ENCODE data around the gene SETD3.

Gene SETD3

DNA sequence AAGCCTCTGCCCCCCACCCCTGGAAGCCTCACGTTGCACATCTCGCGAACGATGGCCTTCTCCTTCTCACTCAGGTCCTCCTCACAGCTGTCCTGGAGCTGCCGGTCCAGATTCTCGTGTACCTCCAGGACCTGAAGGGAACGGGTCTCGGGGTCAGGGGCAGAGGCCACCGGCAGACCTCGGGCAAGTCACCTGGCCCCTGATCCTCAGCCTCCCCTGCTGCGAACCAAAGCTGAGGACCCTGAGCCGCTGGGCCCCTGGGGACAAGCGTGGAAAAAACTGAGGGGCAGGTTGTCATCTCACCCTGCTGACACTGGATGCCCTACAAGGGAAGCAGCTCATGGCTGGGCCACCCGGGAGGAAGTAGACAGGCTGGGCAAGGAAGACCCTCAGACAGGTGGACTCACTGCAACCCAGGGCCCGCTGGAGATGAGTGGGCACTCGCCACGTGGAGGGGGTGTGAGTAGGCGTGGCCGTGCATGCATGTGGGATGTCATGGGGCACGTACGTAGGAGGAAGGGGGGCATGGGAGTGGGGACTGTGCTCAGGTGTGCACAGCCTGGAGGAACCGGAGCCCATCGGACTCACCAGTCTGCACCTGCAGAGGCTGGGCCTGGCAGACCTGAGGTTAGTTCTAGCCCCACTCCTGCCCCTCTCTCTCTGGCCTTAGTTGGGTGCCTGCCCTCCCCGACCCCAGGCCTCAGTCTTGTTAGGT is 35.7 kb upstream of the SETD3 start:
- no peak for DNase-seq

DNA sequence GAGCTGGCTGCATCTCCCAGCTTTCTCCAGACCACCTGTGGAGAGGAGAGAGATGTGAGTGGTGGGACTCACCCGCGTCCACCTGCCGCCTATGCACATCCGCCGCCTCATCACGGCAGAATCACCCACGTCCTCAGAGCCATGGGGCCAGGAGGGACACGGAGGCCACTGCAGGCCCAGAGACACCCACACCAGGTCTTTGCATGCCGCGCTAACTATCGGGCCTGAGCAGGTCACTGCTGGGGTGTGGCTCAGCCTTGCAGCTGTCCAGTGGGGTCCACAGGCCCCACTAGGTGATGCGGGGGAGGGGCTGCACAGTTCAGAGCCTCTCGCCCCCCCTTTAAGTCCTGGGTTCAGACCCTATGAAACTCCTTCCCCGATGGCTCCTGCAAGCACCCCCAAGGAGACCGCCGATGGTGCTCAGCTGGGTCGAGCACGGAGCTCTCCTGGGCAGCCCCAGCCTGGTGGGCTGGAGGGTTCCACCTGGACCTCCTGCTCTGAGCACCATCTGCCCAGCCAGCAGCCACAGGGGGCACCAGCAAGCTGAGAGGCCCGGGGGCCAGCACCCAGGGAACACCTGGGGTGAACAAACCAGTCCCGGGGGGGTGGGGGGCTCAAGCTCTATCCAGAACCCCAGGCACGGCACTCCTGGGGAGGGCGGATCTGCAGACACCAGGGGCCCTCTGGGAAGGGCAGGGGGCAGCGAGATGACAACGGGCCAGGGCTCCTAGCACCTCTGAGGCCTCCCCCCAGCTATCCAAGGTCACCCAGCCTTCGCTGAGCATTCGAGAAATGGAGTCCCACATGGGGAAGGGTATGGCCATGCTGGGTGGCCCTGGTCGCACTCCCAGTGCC is 34.9 kb upstream of the SETD3 start:
- DNase-seq: peak; percentile 21

DNA sequence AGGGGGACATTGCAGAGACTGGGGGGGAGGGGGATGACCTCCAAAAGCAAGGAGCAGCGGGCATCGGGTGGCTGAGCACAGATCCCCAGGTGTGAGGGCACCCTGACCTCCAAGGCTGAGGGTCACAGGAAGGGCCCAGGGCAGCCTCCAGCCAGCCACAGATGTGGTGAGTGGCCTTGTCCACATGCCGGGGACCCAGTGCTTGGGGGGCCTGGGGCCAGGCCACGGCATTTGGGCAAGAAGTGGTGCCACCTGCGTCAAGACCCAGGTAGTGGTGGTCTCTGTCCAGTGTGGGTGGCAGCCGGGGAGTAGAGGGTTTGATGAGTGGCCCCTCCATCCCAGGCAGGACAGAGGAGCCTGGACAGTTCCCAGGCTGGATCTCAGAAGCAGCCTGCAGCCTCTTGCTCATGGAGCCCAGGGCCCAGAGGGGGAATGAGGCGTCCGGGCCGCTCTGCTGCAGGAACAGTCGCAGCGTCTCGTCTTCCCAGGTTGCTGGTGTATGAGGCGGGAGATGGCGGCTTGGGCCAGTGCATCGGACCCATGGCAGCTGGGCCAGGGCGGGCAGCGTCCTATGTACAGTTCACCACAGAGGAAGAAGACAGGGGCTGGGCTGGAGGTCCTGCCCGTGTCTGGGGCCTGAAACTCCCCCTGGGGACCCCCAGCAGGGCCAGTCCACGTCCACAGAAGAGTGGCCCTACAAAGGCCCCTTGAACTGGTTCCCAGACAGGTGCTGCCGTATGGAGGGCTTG is 34.1 kb upstream of the SETD3 start:
- peak; percentile 18 for DNase-seq

DNA sequence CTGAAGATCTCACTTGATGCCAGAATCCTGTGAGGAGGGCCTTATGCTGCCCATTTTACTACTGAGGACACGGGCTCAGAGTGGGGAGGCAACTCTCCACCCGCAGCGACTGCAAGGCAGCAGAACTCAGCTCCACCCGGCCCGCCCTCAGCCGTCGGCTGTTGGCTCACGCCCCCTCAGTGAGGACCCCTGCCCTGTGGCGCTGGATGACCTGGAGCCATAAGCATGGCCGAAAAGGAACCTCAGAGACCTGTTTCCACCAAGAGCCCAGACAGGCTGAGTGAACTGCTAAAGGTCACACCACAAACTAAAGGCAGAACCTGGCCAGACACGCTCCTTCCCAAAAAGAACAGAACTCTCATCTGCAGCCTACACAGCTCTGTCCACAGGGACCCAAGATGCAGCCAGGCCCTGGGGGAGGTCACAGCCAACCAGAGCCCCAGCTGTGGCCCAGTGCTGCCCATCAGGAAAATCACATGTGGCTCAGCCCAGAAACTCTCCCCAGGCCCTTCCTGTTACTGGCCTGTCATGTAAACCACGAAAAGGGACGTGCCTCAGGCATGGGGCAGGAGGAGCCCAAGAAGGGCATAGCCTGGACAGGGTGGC is 33.4 kb upstream of the SETD3 start:
- DNase-seq: peak; percentile 19

DNA sequence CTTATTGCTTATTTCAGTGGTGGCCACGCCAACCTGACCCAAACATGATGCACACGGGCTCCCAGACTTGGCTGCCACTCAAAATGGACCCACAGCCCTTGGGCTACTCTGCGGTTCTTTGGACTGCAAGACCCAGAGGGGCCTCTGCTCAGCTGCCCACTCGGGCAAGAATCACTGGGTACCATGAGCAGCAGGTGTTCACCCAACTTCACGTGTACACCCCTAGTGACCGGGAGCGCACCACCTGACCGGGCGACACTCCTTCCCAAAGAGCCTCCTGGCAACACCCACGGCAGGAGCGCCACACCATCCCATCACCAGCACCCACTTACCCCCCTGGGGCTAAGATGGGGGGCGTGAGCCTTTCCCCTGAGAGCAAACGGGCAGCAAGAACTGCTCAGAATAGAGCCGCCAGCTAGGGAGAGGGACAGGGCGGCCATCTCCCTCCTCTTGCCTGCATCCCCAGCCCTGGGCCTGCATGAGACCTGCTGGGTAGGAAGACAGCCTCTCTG is 32.6 kb upstream of the SETD3 start:
- DNase-seq: no peak

DNA sequence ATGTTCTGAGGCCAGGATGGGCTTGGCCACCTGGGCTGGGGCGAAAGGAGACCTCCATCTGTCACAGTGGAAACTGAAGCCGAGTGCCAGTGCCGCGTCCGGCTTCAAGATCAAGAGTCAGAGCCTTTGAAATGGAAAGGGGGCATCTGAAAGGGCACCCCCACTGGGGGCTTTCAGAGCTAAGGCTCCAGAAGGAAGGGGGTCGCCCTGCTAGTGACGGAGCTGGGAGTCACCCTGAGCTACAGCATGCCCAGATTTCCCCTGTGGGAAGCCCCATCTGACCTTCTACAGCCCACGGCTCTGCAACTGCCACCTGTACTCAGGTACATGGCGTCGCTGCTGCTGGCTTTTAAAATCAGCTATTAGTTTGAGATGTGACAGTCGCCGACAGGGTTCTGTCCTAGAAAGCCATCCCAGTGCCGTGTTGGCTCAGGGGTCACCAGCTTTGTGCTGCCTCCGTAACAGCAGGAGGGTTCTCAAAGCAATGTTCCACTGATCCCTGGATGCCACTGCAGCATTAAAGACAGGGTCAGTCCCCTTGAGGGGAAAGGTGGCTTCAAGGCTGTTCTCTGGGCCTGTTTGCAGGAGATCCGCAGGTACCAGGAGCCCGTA is 32.0 kb upstream of the SETD3 start:
- no peak for DNase-seq

DNA sequence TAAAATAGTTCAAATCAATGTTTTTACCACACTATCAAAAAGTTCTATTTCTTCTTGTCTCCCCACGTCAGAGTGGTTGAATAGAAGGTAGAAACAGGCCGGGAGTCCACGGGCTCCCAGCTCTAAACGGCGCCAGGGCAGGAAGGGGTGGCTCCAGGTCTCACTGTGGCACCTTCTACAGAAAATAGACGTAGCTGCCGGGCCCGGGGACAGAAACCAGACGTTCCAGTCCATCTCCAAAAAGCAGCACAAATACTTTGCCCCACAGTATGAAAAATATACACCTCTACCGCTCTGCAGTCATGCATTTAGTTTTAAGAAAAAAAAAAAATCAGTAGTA is 31.4 kb upstream of the SETD3 start:
- no peak for DNase-seq

DNA sequence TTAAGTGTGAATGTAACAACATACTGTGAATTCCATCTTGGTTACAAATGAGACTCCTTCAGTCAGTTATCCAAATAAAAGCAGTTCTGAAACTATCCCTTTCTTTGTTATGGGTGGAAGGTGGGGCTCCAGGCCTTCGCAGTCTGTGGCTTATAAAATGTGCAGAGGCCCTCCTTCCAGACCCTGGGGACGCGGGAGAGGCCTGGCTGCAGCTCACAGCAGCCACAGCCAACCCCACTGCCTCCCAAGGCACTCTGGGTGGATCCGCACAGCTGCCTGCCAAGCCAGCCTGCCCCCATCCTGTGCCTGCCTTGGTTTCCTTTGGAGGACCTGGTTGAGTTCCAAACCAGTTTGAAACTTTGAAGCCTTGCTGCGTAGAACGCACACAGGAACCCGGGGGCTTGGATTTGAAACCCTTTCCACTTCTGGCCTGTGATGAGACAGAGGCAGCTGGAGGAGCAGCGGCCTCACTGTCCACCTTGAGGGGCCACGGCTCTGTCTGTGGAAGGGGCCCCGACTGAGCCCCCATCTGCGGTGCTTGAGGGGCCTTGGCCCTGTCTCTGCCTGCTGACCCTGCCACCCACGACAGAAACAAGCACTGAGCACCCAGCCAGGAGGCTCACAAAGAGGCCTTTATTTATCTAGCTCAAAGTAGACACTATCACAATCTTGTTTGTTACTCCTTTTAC is 30.9 kb upstream of the SETD3 start:
- DNase-seq: peak; percentile 60

DNA sequence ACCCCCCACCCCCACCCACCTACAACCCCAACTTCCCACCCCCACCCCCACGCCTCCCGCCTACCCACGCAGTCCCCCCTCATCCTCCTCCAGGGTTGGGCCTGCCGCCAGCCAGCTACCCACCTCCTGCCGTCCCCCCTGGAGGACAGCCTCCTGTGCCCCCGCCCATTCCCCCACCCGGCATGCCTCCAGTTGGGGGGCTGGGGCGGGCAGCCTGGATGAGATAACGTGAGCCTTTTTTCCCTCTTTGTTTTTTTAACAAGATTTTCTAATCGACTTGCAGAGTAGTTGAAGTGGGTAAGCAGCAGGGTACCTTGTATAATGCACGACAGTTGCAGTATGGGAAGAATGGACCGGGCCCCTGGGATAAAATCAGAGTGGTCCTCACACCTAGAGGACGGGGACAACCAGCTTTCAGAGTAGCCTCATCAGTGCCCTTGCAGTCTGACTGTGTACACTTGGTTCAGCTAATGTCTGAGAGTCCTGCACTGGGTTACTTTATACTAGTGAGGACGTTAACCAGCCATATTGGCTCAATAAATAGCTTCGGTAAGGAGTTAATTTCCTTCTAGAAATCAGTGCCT is 30.0 kb upstream of the SETD3 start:
- no peak for DNase-seq

DNA sequence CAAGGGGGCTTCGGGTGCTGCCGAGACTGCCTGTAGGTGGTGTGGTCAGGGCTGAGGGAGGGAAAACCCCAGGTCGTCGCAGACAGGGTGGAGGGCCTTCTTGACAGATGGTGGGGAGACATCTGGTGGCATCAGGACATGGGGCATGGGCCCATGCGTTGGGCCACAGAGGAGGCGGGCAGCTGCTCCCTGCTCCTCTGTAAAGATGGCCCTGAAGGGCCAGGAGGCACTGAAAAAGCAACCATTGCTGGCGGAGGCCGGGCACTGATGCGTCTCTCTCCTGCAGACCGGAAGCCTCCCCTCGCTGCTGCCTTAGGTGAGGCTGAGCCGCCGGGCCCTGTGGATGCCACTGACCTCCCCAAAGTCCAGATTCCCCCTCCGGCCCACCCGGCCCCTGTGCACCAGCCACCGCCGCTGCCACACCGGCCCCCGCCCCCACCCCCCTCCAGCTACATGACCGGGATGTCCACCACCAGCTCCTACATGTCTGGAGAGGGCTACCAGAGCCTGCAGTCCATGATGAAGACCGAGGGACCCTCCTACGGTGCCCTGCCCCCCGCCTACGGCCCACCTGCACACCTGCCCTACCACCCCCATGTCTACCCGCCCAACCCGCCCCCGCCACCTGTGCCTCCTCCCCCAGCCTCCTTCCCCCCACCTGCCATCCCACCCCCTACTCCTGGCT is 29.4 kb upstream of the SETD3 start:
- DNase-seq: no peak

DNA sequence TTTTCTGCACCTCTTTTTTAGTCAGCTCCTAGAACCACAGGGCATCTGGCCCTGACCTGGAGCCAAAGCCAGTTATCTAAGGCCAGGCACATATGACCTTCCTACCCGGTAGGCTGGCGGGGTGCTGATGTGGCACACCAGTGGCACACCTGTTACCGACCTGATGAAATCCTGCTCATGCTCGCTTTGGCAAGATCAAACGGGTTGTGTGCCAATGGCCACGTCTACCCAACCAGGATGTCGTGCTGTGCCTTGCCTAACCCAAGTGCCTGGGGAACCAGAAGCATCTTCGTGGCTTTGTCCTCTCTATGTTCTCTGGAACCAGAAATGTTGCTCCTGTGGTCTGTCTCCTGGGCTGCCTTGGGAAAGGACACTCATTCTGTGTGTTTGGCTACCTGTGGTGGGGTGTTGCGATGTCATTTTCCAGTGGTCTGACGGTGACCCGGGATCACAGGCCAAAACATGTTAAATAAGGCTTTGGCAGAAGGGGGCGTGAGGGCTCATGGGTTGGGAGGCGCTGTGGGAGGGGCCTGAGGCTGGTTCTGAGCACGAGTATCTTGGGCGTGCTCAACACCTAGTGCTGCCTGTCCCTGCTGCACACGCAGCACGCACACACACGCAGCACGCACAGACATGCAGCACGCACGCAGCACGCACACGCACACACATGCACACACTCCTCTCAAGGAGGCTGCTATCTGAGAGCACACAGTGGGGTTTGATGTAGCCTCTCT is 28.4 kb upstream of the SETD3 start:
- no peak for DNase-seq

DNA sequence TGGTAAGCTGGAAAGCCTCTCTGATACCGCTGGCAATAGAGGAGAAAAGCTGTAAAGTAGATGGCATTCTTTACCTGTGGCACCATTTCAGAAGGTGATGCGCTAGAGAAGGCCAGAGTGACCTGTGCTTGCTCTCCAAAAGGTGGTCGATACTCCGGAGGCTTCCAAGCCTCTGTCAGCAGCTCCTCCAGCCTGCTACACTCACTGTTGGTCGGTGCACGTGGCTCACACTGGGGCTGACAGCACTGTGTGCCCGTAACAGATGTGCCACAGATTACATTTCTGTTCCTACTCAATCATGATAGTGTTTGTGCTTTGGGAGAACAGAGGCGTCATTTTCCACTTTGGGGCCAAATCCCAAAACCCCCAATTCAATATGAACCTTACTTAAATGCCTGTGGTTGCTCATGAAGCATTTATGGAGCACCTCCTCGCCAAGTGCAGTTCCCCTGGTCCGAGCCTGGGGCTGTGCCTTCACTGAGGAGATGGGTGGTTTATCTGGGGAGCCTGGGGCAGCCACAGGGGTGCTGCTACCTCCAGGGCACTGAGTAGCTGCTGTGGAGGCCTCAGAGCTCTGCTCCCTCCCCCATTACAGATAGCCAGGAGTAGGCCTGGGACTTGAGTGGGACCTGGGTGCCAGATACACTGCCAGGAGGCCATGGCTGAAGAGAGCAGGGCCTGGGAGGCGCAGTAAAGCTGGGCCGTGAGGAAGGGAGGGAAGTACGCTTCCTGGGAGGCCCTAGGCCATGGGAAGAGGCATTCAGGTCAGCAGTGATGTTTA is 27.4 kb upstream of the SETD3 start:
- no peak for DNase-seq

DNA sequence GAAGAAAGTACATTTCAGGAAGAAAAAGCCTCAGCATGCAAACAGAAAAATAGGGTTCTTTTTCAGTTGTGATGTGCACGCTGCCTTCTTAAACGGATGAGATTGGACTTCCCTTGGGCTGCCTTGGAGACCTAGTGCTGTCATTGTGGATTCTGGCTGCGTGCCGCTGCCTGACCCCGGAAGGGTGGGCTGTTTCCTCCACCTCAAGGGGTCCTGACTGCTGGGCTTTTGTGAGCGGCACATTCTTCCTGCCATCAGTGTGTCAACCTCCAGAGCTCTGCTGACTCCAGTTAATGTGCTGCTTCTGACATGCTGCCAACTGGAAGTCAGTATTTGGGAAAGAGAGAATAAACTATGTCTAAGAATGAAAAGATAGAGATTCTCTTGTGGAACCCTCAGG is 25.6 kb upstream of the SETD3 start:
- DNase-seq: no peak

DNA sequence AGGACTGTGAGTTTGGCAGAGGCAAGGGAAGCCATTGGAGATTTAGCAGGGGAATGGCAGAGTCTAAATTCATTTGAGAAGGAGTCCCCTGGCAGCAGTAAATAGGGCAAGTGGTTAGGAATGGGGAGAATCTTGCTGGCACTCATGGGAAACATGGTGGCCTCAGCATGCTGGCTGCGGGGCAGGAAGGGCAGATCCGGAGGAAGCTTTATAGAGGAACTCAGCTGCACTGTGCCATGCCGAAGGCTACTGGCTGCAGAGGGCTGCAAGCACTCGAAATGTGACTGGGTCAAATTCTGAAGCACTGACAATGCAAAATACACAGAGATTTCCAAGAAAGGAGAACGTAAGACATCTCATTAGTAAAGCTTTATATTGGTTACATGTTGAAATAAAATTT is 24.4 kb upstream of the SETD3 start:
- DNase-seq: no peak

DNA sequence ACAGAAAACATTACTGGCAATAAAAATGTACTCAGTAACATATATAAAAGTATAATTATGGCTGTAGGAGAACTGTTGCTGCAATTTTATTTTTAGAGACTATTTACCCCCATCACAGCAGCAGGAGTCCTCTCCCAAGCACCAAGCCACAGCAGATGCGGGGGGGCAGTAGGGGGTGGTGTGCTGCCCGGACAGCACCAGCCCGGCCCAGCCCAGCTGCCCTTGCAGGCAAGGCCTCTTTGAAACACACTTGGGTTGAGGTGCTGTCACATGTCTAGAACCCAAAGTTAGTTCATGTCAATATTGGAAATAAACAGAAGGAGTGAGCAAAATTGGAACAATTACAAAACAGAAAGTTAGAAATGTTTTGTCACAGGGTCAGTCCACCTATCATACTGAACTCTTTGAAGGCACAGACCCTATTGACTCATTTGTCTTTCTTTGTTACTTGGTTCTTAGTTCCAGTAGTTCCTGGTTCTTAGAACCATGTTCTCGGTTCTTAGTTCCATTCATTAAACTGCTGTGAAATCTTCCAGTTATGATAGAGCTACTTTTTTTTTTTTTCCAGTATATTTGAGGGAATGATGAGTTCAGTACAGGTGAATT is 23.3 kb upstream of the SETD3 start:
- DNase-seq: no peak

DNA sequence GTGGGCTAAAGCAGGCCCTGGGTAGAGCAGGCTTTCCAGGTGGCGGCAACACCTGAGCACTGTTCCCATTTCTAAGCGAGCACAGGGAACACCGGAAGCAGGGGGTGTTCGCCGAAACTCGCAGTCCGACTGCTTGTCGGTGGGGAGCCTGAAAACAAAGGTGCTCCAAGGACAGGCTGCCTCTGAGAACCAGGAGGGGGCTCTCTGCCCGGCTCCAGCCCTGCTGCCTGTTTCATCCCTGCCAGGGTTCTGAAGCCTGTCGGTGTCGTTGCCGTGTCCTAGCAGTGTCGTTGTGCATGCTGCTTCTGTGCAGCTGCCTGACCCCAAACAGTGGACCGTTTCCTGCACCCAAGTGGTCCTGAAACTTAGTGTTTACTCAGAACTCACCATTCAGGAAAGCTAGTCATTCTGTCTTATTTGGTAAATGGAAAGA is 22.3 kb upstream of the SETD3 start:
- no peak for DNase-seq

DNA sequence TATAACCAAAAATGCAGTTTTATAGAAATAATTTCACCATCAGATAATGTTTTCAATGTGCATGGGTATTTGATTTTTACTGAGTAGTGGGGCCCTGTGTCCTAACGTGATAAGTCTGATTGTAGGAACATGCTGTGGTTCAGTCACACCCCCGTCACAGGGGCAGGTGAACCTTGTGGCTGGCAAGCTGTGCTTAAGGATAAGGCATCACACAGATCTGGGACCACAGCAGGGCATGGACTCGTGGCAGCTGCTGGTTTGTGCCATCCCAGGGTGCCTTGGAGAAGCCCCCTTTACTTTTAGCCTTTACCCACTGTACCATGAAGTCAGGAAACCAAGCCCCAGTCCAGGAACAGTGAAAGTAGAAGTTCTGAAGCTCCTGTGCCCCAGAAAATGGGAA is 17.2 kb upstream of the SETD3 start:
- DNase-seq: no peak

DNA sequence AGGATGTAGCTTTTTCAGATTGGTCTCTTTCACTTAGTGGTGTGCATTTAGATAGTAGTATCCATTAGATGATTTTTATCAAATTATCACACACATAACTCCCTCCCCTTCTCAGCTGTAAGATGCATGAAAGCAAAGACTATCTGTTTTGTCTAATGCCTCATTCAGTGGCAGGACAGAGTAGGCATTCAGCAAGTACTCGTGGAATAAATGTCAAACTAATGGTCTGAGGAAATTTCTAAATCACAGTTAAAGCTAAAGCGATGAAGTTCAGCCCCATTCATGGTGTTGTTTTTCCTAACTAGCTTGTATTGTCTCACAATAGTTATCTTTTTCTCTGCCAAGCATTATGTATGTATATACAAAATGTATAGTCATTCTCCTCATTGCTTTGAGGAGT is 16.7 kb upstream of the SETD3 start:
- DNase-seq: no peak

DNA sequence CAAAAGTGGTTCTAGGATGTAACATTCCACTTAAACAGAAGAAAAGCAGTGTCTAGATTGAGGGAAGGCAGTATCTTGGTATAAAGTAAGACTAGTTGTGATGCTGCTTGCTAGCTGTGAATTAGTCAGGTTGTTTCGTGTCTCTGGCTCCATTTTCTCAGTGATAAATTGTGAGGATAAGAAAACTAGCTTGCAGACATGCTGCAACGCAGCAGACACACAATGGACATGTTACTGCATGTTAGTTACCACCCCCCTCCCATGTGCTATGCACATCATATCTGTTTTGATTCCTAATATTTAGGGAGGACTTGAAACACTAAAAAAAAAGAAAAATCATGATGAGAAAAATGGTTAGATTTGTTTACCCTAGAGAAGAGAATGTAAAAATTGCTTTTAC is 3.4 kb upstream of the SETD3 start:
- DNase-seq: no peak

Measured in femur (tissue), 1 donor.